CD4-positive, alpha-beta T cell treated with Interleukin-12 subunit alpha and Interleukin-12 subunit beta, for 1 hour (primary cell): ENCODE results near the gene BLTP1.

Experiments used
- DNase-seq: peaks from one replicate; pipeline ENCODE4 v3.0.0-alpha.2; 2020

BLTP1 gene

DNA sequence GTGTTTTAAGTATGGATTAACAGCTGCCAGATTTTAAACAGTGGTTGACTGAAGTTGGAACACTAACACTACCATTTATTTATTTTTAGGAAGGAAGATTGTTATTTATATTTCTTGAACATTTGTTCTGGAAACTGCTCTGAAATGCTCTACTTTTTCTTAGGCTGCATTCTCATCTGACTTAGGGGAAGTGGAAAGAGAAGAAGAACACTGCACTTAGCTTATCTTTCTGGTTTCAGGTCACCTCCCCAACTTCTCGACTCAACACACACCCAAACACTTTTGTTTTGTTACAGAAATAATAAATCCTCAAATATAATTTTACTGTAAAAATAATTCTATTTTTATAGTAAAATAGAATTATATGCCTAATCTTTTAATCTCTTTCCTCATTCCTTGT is 18.6 kb downstream of the BLTP1 start:
- DNase-seq = no peak

DNA sequence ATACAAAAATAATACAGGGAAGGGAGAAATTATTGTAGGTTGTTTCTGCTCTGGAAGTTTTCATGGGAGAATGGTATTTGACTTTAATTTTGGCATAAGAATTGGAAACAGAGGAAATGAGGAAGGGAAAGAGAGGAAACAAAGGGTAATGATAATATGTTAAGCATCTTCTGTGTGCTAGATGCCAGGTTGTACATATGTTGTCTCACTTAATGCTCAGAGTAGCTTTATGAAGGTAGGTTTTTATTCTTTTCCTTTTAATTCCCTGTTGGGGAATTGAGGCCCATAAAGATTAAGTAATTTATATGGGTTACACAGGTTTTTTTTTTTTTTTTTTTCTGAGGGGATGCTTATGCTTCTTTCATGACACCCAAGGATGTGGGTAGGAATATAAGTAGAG is 19.2 kb downstream of the BLTP1 start:
- no peak for DNase-seq

DNA sequence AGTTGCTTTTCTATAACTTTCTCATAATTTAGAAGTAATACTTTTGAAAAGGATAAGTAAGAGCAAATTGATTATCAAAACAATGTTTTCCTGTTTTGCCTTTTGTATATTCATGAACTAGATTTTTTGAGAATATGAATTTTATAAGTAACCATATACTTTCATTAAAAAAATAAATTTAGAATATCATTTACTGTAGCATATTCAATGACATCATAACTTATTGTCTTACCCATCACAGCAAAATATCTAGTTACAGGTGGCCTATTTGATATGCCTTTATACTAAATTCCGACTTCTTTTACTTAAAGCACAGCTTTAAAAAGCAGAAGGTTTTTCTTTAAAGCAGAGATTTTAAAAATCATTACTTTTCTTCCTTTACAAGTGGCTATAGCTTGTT is 20.1 kb downstream of the BLTP1 start:
- DNase-seq = no peak

DNA sequence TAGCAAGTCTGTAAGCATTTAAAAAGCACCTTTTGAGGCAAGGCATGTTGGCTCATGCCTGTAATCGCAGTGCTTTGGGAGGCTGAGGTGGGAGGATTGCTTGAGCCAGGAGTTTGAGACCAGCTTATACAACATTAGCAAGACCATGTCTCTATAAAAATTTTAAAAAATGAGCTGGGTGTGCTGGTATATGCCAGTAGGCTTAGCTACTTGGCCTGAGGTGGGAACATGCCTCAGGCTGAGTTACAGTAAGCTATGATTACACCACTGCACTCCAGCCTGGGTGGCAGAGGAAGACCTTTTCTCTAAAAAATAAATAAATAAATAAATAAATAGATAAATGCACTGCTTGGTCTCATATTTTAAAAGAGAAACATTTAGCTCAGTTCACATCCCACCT is 26.8 kb downstream of the BLTP1 start:
- DNase-seq = no peak

DNA sequence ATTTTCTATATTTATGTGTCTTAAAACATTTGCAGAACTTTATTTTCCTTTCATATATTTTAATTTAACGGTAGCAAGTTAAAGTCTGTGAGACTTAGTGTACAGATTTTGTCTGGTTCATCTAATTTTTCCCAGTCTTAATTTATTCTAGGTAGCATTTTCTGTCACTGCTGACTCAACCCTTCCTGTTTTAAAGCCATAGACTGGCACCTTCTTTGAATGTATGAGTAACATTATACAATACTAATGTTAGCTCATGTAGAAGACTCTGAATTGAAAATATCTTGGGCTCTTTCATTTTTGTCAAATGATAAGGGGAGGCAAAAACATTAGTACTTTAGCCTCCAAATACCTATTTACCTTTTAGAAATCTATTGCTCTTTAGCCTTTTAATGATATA is 43.6 kb downstream of the BLTP1 start:
- no peak for DNase-seq
